Measurements from ENCODE around the gene PHACTR1. TPM values are rescaled to one million over a fixed set of nuclear protein-coding genes. Genes with fewer than 3 reads are reported as not detected.

The PHACTR1 gene
- total RNA-seq, 1 donor from 2014 or later = 0.49 TPM

DNA sequence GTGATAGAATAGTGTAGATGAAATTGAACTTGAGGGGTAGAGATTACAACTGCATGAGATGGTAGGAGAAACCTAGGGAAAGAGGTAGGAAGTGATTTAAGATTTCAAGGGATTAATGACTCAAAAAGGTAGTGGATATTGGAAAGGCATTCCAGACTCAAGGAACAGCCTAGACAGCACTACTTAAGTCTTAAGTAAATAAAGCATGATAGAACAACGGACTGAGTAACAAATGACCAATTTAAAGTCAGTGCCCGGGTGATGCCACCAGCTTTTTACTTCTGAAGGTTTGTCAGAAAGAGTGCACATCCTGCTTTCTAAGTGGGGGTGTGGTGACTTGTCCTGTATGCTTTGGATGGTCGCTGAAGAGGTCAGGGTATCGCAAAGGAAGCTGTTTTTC is 81.8 kb downstream of the PHACTR1 start:
- Histone ChIP-seq H3K9me3 (no peaks in the 10 kb centered on the region), H3K36me3 (no peaks in the 10 kb centered on the region), H3K27me3 (no peaks in the 10 kb centered on the region), H3K27ac (no peak overlapping the region), H3K4me1 (no peaks in the 10 kb centered on the region), H3K4me3 (no peak overlapping the region)
- no peak for DNase-seq (ENCODE audit: extremely low spot score in 2 of 2)
- TF ChIP-seq, protein P1, sequence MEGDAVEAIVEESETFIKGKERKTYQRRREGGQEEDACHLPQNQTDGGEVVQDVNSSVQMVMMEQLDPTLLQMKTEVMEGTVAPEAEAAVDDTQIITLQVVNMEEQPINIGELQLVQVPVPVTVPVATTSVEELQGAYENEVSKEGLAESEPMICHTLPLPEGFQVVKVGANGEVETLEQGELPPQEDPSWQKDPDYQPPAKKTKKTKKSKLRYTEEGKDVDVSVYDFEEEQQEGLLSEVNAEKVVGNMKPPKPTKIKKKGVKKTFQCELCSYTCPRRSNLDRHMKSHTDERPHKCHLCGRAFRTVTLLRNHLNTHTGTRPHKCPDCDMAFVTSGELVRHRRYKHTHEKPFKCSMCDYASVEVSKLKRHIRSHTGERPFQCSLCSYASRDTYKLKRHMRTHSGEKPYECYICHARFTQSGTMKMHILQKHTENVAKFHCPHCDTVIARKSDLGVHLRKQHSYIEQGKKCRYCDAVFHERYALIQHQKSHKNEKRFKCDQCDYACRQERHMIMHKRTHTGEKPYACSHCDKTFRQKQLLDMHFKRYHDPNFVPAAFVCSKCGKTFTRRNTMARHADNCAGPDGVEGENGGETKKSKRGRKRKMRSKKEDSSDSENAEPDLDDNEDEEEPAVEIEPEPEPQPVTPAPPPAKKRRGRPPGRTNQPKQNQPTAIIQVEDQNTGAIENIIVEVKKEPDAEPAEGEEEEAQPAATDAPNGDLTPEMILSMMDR (IDR thresholded peaks at IDR 0.05) = no peak
- TF ChIP-seq POLR2AphosphoS5 (IDR thresholded peaks at IDR 0.05; ENCODE audit: insufficient read depth in 1 of 2, low read depth in 1 of 2) (no peak), POLR2A (IDR thresholded peaks at IDR 0.05) (no peak)
- intact Hi-C loops (cut with DNase I) = no loop called here

DNA sequence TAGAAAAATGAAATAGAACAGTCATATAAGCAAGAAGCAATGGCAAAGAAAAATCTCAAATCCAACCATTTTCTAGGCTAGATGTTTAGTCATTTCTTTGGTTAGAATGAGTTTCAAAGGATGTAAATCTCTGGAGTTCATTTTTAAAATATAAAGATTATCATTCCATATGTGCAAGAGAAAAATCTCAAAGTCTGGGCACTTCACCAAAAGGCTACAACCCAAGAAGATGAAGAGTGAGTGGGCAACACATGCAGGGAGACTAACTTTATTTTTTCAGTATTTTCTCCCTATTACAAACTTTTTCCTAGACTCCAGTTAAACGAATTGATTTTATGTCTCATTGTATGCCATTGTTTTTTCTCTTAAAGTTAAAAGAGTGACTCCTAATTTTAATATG is 83.6 kb downstream of the PHACTR1 start:
- DNase-seq (ENCODE audit: extremely low spot score in 2 of 2) = no peak
- Histone ChIP-seq H3K4me1 (no peaks in the 10 kb centered on the region), H3K4me3 (no peak overlapping the region), H3K36me3 (no peaks in the 10 kb centered on the region), H3K9me3 (no peaks in the 10 kb centered on the region), H3K27ac (no peak overlapping the region), H3K27me3 (no peaks in the 10 kb centered on the region)
- TF ChIP-seq, protein P1 (IDR thresholded peaks at IDR 0.05) = no peak
- TF ChIP-seq POLR2A (IDR thresholded peaks at IDR 0.05) = no peak
- no peak for TF ChIP-seq POLR2AphosphoS5 (IDR thresholded peaks at IDR 0.05; ENCODE audit: insufficient read depth in 1 of 2, low read depth in 1 of 2)
- intact Hi-C loops (cut with DNase I) = no loop called here

DNA sequence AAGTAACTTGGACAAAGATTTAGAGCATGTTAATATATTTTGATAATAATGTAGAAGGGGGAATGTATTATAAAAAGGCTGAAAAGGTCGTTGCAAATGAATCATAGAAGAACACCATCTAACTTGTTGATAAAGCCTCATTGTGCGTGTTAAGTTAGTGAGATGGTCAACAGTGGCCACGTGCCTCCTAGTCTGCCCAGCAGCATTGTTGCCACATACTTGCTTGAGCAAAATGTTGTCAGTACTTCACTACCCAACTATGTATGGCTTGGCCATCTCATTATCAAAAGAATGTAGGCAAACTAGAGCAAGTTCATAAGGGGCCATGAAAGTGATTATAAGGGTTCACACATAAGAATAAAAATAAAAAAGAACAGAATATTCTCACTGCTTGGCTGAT is 84.6 kb downstream of the PHACTR1 start:
- Histone ChIP-seq H3K4me3 (no peak overlapping the region), H3K9me3 (no peaks in the 10 kb centered on the region), H3K27ac (no peak overlapping the region), H3K36me3 (no peaks in the 10 kb centered on the region), H3K27me3 (no peaks in the 10 kb centered on the region), H3K4me1 (no peaks in the 10 kb centered on the region)
- DNase-seq (ENCODE audit: extremely low spot score in 2 of 2) = no peak
- TF ChIP-seq, protein P1 (IDR thresholded peaks at IDR 0.05) = no peak
- TF ChIP-seq POLR2A (IDR thresholded peaks at IDR 0.05) (no peak), POLR2AphosphoS5 (IDR thresholded peaks at IDR 0.05; ENCODE audit: insufficient read depth in 1 of 2, low read depth in 1 of 2) (no peak)
- intact Hi-C loops (cut with DNase I) = no loop called here

DNA sequence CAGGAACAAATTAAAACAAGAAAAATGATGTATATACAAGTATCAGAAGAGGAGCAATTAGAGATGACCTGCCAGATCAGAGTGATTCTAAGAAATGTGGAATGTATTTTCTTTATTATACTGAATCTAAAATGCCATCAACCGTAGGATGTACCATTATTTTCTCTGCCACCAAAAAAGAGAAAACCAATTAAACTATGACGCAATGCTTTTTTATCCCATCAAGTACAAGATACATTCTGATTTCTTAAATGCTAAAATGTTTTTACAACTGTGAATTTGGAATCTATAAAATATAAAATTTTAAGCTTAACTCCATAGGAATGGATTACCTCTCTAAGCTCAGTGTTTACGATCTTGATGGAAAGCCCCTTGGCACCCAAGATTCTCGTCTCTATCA is 85.9 kb downstream of the PHACTR1 start:
- no peak for TF ChIP-seq POLR2A (IDR thresholded peaks at IDR 0.05)
- TF ChIP-seq, protein P1 (IDR thresholded peaks at IDR 0.05) = no peak
- TF ChIP-seq POLR2AphosphoS5 (IDR thresholded peaks at IDR 0.05; ENCODE audit: insufficient read depth in 1 of 2, low read depth in 1 of 2) = no peak
- H3K27ac ChIP-seq = no peak overlapping the region
- no peaks in the 10 kb centered on the region for H3K9me3 ChIP-seq
- no peaks in the 10 kb centered on the region for H3K4me1 ChIP-seq
- H3K27me3 ChIP-seq = no peaks in the 10 kb centered on the region
- DNase-seq (ENCODE audit: extremely low spot score in 2 of 2) = no peak
- intact Hi-C loops (cut with DNase I) = no loop called here
- H3K36me3 ChIP-seq = no peaks in the 10 kb centered on the region
- H3K4me3 ChIP-seq = no peak overlapping the region

DNA sequence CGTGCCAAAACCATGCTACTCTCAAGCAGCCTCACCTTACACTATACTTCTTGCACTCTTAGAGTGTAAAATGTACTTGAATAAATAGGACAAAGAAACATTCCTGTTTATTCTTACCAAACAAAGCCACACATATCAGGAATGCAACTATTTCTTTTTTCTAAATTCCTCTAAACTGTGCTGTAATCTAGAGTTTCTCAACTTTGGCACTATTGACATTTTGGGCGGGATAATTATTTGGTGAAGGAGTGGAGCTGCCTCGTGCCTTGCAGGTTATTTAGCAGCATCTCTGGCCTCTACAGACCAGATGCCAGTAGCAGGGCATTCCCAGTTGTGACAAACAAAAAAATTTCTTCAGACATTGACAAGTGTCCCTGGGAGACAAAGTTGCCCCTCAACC is 86.9 kb downstream of the PHACTR1 start:
- Histone ChIP-seq H3K36me3 (no peaks in the 10 kb centered on the region), H3K27ac (no peak overlapping the region), H3K27me3 (no peaks in the 10 kb centered on the region), H3K4me3 (no peak overlapping the region), H3K9me3 (no peaks in the 10 kb centered on the region), H3K4me1 (no peaks in the 10 kb centered on the region)
- TF ChIP-seq, protein P1 (IDR thresholded peaks at IDR 0.05) = no peak
- TF ChIP-seq POLR2A (IDR thresholded peaks at IDR 0.05) (no peak), POLR2AphosphoS5 (IDR thresholded peaks at IDR 0.05; ENCODE audit: insufficient read depth in 1 of 2, low read depth in 1 of 2) (no peak)
- no peak for DNase-seq (ENCODE audit: extremely low spot score in 2 of 2)
- intact Hi-C loops (cut with DNase I) = no loop called here
